Esophagus squamous epithelium (tissue), 4 donors: Measurements from ENCODE around the gene SLC11A1.

Experiments
- POLR2A ChIP-seq, 4 donors: fragments of 450-650 bp; IDR thresholded peaks; one replicate each; pipeline ENCODE4 v1.6.1; 2017; ENCODE audit warnings: antibody characterized with exemption in 4 of 4, mild to moderate bottlenecking in 4 of 4, moderate library complexity in 3 of 4
- TF ChIP-seq, protein P1 (sequence below), 6 experiments: fragments of 450-650 bp in 4 of 6; fragments of 200-600 bp in 2 of 6; sonication (generic) in 2 of 6; IDR thresholded peaks; one replicate each; pipeline ENCODE4 v1.5.1; 2016 to 2019; ENCODE audit warnings: antibody characterized with exemption in 6 of 6, mild to moderate bottlenecking in 4 of 6, moderate library complexity in 4 of 6

- TF ChIP-seq, protein P1, sequence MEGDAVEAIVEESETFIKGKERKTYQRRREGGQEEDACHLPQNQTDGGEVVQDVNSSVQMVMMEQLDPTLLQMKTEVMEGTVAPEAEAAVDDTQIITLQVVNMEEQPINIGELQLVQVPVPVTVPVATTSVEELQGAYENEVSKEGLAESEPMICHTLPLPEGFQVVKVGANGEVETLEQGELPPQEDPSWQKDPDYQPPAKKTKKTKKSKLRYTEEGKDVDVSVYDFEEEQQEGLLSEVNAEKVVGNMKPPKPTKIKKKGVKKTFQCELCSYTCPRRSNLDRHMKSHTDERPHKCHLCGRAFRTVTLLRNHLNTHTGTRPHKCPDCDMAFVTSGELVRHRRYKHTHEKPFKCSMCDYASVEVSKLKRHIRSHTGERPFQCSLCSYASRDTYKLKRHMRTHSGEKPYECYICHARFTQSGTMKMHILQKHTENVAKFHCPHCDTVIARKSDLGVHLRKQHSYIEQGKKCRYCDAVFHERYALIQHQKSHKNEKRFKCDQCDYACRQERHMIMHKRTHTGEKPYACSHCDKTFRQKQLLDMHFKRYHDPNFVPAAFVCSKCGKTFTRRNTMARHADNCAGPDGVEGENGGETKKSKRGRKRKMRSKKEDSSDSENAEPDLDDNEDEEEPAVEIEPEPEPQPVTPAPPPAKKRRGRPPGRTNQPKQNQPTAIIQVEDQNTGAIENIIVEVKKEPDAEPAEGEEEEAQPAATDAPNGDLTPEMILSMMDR (IDR thresholded peaks at IDR 0.05), result no peak
- TF ChIP-seq POLR2A (IDR thresholded peaks at IDR 0.05), result no peak
Measured at GRCh38 chr2:218384975-218385374, 2.9 kb downstream of the SLC11A1 start.
